Measurements from ENCODE around the gene SMAGP. TPM values are rescaled to one million over a fixed set of nuclear protein-coding genes. Genes with fewer than 3 reads are reported as not detected.

The SMAGP gene
- total RNA-seq, result 6.8 TPM

GRCh38 chr12:51270067-51270950, at the start of gene SMAGP:
TSS of gene SMAGP (minus strand) at chr12:51270415. CDS start at chr12:51269278, 1,137 bp downstream.

GRCh38 chr12:51238510-51239334, 31.5 kb downstream of the SMAGP start, which contains the start of gene DAZAP2:
TSS of gene DAZAP2 (plus strand) at chr12:51238826. CDS start at chr12:51238908, 82 bp downstream.

GRCh38 chr12:51217968-51218606, 52.1 kb downstream of the SMAGP start, which contains the start of gene POU6F1:
TSS of gene POU6F1 (minus strand) at chr12:51218062. CDS start at chr12:51206836, 11,226 bp downstream.

Other genes starting within 250 kb of the SMAGP start
- gene SLC11A2, start 244.0 kb downstream of the SMAGP start, total RNA-seq, result 63.3 TPM
- gene LETMD1, start 222.1 kb downstream of the SMAGP start, total RNA-seq, result 65.2 TPM
- 53.7 TPM for gene CSRNP2, start 186.8 kb downstream of the SMAGP start, total RNA-seq
- gene TFCP2, start 97.3 kb downstream of the SMAGP start, total RNA-seq, result 42.2 TPM
- gene POU6F1, start 52.4 kb downstream of the SMAGP start, total RNA-seq, result 8.2 TPM
- gene DAZAP2, start 31.6 kb downstream of the SMAGP start, total RNA-seq, result 96.7 TPM
- gene BIN2, start 53.8 kb upstream of the SMAGP start, total RNA-seq, result 4.2 TPM
- not detected for gene CELA1, start 76.3 kb upstream of the SMAGP start, total RNA-seq
- 7.5 TPM for gene GALNT6, start 121.0 kb upstream of the SMAGP start, total RNA-seq
- 27.6 TPM for gene SLC4A8, start 154.4 kb upstream of the SMAGP start, total RNA-seq